ENCODE results near the gene UNC5CL. TPM values are rescaled to one million over a fixed set of nuclear protein-coding genes. Genes with fewer than 3 reads are reported as not detected.

UNC5CL gene
- total RNA-seq, 1 experiment from 2014 or later = 1.1 TPM

Other genes starting within 250 kb of the UNC5CL start
- not detected in 2 replicates for gene TSPO2, start 3.2 kb upstream of the UNC5CL start, total RNA-seq (2014; rRNA removed; shearing (Covaris generic); ENCODE audit: low replicate concordance)
- not detected in 2 replicates for gene APOBEC2, start 14.0 kb upstream of the UNC5CL start, total RNA-seq (2014; rRNA removed; shearing (Covaris generic); ENCODE audit: low replicate concordance)
- gene OARD1, start 33.1 kb upstream of the UNC5CL start, total RNA-seq (2014; rRNA removed; shearing (Covaris generic); ENCODE audit: low replicate concordance) = 37.5 and 41.6 TPM in 2 replicates
- 15.7 and 23.7 TPM in 2 replicates for gene NFYA, start 33.8 kb upstream of the UNC5CL start, total RNA-seq (2014; rRNA removed; shearing (Covaris generic); ENCODE audit: low replicate concordance)
- not detected in 2 replicates for gene TREML1, start 115.1 kb upstream of the UNC5CL start, total RNA-seq (2014; rRNA removed; shearing (Covaris generic); ENCODE audit: low replicate concordance)
- gene TREM2, start 123.9 kb upstream of the UNC5CL start, total RNA-seq (2014; rRNA removed; shearing (Covaris generic); ENCODE audit: low replicate concordance) = not detected in 2 replicates
- 0.07 TPM in 1 of 2 replicates, not detected in the other for gene TREML2, start 161.9 kb upstream of the UNC5CL start, total RNA-seq (2014; rRNA removed; shearing (Covaris generic); ENCODE audit: low replicate concordance)
- not detected in 2 replicates for gene TREML4, start 189.1 kb upstream of the UNC5CL start, total RNA-seq (2014; rRNA removed; shearing (Covaris generic); ENCODE audit: low replicate concordance)
- not detected in 2 replicates for gene TREM1, start 247.5 kb upstream of the UNC5CL start, total RNA-seq (2014; rRNA removed; shearing (Covaris generic); ENCODE audit: low replicate concordance)